IPS DF 6.9 (cell line): Measurements from ENCODE around the gene MGAT3.

Source experiments
- DNase-seq: peaks from one replicate; pipeline ENCODE4 v3.0.0-alpha.2; 2013; ENCODE audit warnings: low read depth, low spot score
- H3K27ac ChIP-seq: one replicate; pipeline ENCODE4 v1.5.1; 2013; ENCODE audit warnings: low read length, control low read depth
- H3K27me3 ChIP-seq: 2 replicates; pipeline ENCODE4 v1.6.1; 2013; ENCODE audit warnings: mild to moderate bottlenecking, low read length; ENCODE audit not compliant: control insufficient read depth, insufficient read depth
- H3K36me3 ChIP-seq: 2 replicates; pipeline ENCODE4 v1.6.1; 2013; ENCODE audit warnings: low read length; ENCODE audit not compliant: control insufficient read depth, insufficient read depth
- H3K4me1 ChIP-seq: 2 replicates; pipeline ENCODE4 v1.6.1; 2013; ENCODE audit warnings: low read length; ENCODE audit not compliant: control insufficient read depth, insufficient read depth
- H3K4me3 ChIP-seq: 2 replicates; pipeline ENCODE4 v1.5.1; 2013; ENCODE audit warnings: mild to moderate bottlenecking, low read length
- H3K9me3 ChIP-seq: 2 replicates; pipeline ENCODE4 v1.6.1; 2013; ENCODE audit warnings: low read length, inconsistent platforms; ENCODE audit not compliant: control insufficient read depth, insufficient read depth
- WGBS: extraction: QIAGEN DNeasy Blood & Tissue Kit; methylation state at CpG from one replicate; pipeline ENCODE4 v1.1.7; 2013; ENCODE audit warnings: mixed read lengths, missing lambda C conversion rate; ENCODE audit not compliant: insufficient read length, insufficient coverage; 5-methylcytosine and 5-hydroxymethylcytosine counted together

The MGAT3 gene

GRCh38 chr22:39434243-39434653 is 22.6 kb upstream of the MGAT3 start:
- Histone ChIP-seq H3K27ac (no peak overlapping the region), H3K27me3 (no peaks in the 10 kb centered on the region), H3K36me3 (peaks cover 3% of the 10 kb centered on the region; the same call in 1 of the 2 replicates), H3K4me3 (no peak overlapping the region), H3K4me1 (peaks cover 5% of the 10 kb centered on the region), H3K9me3 (no peaks in the 10 kb centered on the region)
- no peak for DNase-seq
- WGBS = no CpG with 5 or more reads among the region's 18 CpGs

- Histone ChIP-seq H3K4me3 (no peak overlapping the region), H3K36me3 (peaks cover 3% of the 10 kb centered on the region; the same call in 1 of the 2 replicates), H3K9me3 (no peaks in the 10 kb centered on the region), H3K27ac (no peak overlapping the region), H3K27me3 (no peaks in the 10 kb centered on the region), H3K4me1 (peaks cover 5% of the 10 kb centered on the region)
- no peak for DNase-seq
- WGBS = no CpG with 5 or more reads among the region's 6 CpGs
Observed at GRCh38 chr22:39434721-39435120, 22.1 kb upstream of the MGAT3 start.

- Histone ChIP-seq H3K27me3 (no peaks in the 10 kb centered on the region), H3K4me3 (no peak overlapping the region), H3K36me3 (peaks cover 3% of the 10 kb centered on the region; the same call in 1 of the 2 replicates), H3K27ac (no peak overlapping the region), H3K9me3 (no peaks in the 10 kb centered on the region), H3K4me1 (peaks cover 5% of the 10 kb centered on the region)
- no CpG with 5 or more reads among the region's 8 CpGs for WGBS
- no peak for DNase-seq
Observed at GRCh38 chr22:39435616-39436015, 21.2 kb upstream of the MGAT3 start.

GRCh38 chr22:39437791-39438704 is 18.8 kb upstream of the MGAT3 start:
- peaks cover 5% of the 10 kb centered on the region for H3K4me1 ChIP-seq
- no CpG with 5 or more reads among the region's 16 CpGs for WGBS
- no peaks in the 10 kb centered on the region for H3K9me3 ChIP-seq
- H3K36me3 ChIP-seq = no peaks in the 10 kb centered on the region
- no peak overlapping the region for H3K4me3 ChIP-seq
- DNase-seq = no peak
- no peaks in the 10 kb centered on the region for H3K27me3 ChIP-seq
- no peak overlapping the region for H3K27ac ChIP-seq

GRCh38 chr22:39439170-39439569 is 17.6 kb upstream of the MGAT3 start:
- no peak overlapping the region for H3K4me3 ChIP-seq
- peaks cover 5% of the 10 kb centered on the region for H3K4me1 ChIP-seq
- no peaks in the 10 kb centered on the region for H3K9me3 ChIP-seq
- H3K36me3 ChIP-seq = no peaks in the 10 kb centered on the region
- WGBS = no CpG with 5 or more reads among the region's 8 CpGs
- H3K27me3 ChIP-seq = no peaks in the 10 kb centered on the region
- no peak overlapping the region for H3K27ac ChIP-seq
- DNase-seq = no peak

GRCh38 chr22:39443398-39443797 is 13.4 kb upstream of the MGAT3 start:
- Histone ChIP-seq H3K27me3 (no peaks in the 10 kb centered on the region), H3K27ac (no peak overlapping the region), H3K36me3 (no peaks in the 10 kb centered on the region), H3K9me3 (no peaks in the 10 kb centered on the region), H3K4me1 (peaks cover 3% of the 10 kb centered on the region; the same call in 1 of the 2 replicates), H3K4me3 (no peak overlapping the region)
- no peak for DNase-seq
- WGBS = no CpG with 5 or more reads among the region's 6 CpGs

GRCh38 chr22:39444247-39444800 is 12.5 kb upstream of the MGAT3 start:
- no CpG with 5 or more reads among the region's 7 CpGs for WGBS
- Histone ChIP-seq H3K36me3 (no peaks in the 10 kb centered on the region), H3K27ac (no peak overlapping the region), H3K9me3 (no peaks in the 10 kb centered on the region), H3K27me3 (no peaks in the 10 kb centered on the region), H3K4me3 (no peak overlapping the region), H3K4me1 (0 out of 2 replicates have a peak, but pooled peaks cover 2% of the 10 kb centered on the region)
- no peak for DNase-seq

GRCh38 chr22:39444937-39445465 is 11.8 kb upstream of the MGAT3 start:
- H3K4me3 ChIP-seq = no peak overlapping the region
- no CpG with 5 or more reads among the region's 11 CpGs for WGBS

GRCh38 chr22:39445678-39446077 is 11.1 kb upstream of the MGAT3 start:
- WGBS = no CpG with 5 or more reads among the region's 9 CpGs
- Histone ChIP-seq H3K4me3 (no peak overlapping the region), H3K9me3 (no peaks in the 10 kb centered on the region), H3K27me3 (no peaks in the 10 kb centered on the region), H3K36me3 (no peaks in the 10 kb centered on the region), H3K27ac (no peak overlapping the region), H3K4me1 (0 out of 2 replicates have a peak, but pooled peaks cover 2% of the 10 kb centered on the region)
- DNase-seq = no peak

More at GRCh38 chr22:39444937-39445465, 11.8 kb upstream of the MGAT3 start:
- Histone ChIP-seq H3K36me3 (no peaks in the 10 kb centered on the region), H3K4me1 (0 out of 2 replicates have a peak, but pooled peaks cover 2% of the 10 kb centered on the region), H3K27me3 (no peaks in the 10 kb centered on the region), H3K27ac (no peak overlapping the region), H3K9me3 (no peaks in the 10 kb centered on the region)
- no peak for DNase-seq

- H3K36me3 ChIP-seq = no peaks in the 10 kb centered on the region
- no peak for DNase-seq
Observed at GRCh38 chr22:39446239-39446721, 10.5 kb upstream of the MGAT3 start.

More at GRCh38 chr22:39446239-39446721, 10.5 kb upstream of the MGAT3 start:
- Histone ChIP-seq H3K27me3 (no peaks in the 10 kb centered on the region), H3K9me3 (no peaks in the 10 kb centered on the region), H3K4me1 (0 out of 2 replicates have a peak, but pooled peaks cover 2% of the 10 kb centered on the region), H3K27ac (no peak overlapping the region), H3K4me3 (no peak overlapping the region)
- WGBS = no CpG with 5 or more reads among the region's 13 CpGs
